Keratinocyte (primary cell): ENCODE measurements around the gene DPYSL4.

Experiments used
- EZH2 ChIP-seq: IDR thresholded peaks from one replicate; pipeline ENCODE4 v1.6.1; 2012; ENCODE audit warnings: inconsistent platforms, mild to moderate bottlenecking, low read length, moderate library complexity
- TF ChIP-seq, protein P1 (sequence below), 3 experiments: IDR thresholded peaks in 1 of 3; conservative IDR thresholded peaks in 1 of 3; optimal IDR thresholded peaks in 1 of 3; 2 replicates in 2 of 3; 3 replicates in 1 of 3; pipeline versions ENCODE3 to v1.5.1; 2011; ENCODE audit warnings: low read length in 3 of 3, mild to moderate bottlenecking in 3 of 3, moderate library complexity in 2 of 3, control low read depth in 1 of 3, inconsistent platforms in 1 of 3; ENCODE audit not compliant: insufficient read depth in 2 of 3; ENCODE audit errors: extremely low read depth in 1 of 3

DNA sequence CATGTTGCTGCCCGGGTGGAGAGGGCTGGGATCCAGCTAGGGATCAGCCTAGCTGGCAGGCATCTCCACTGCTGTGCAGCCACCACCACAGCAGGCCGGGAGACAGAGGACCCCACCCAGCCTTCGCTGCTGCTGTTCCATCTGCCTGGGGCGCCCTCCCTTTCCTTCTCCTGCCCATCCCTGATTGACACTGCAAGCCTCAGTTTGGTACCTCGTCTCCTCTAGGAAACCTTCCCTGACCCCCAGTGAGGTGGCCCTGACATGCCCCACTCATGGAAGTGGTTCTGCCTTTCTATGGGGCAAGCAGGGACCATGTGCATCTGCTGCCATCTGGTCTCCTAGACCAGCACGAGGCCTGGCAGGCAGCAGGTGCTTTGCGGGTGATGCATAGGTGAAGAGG, 30.4 kb upstream of the DPYSL4 start:
- TF ChIP-seq, protein P1, sequence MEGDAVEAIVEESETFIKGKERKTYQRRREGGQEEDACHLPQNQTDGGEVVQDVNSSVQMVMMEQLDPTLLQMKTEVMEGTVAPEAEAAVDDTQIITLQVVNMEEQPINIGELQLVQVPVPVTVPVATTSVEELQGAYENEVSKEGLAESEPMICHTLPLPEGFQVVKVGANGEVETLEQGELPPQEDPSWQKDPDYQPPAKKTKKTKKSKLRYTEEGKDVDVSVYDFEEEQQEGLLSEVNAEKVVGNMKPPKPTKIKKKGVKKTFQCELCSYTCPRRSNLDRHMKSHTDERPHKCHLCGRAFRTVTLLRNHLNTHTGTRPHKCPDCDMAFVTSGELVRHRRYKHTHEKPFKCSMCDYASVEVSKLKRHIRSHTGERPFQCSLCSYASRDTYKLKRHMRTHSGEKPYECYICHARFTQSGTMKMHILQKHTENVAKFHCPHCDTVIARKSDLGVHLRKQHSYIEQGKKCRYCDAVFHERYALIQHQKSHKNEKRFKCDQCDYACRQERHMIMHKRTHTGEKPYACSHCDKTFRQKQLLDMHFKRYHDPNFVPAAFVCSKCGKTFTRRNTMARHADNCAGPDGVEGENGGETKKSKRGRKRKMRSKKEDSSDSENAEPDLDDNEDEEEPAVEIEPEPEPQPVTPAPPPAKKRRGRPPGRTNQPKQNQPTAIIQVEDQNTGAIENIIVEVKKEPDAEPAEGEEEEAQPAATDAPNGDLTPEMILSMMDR (optimal IDR thresholded peaks at IDR 0.05 in 1 of 3, IDR thresholded peaks at IDR 0.05 in 1 of 3, conservative IDR thresholded peaks at IDR 0.05 in 1 of 3; ENCODE audit: extremely low read depth in 1 of 3, insufficient read depth in 2 of 3, low read length in 3 of 3): no peak
- no peak for TF ChIP-seq EZH2
